NOMO-1 treated with dmso at 0.1 percent for 144 hours (cell line): ENCODE data around the gene IRF2.
A peak's percentile ranks its signal among the peaks of the same experiment; 100 is the strongest.

Source experiments
- DNase-seq: peaks from one replicate; lab custom pipeline; 2025; ENCODE audit not compliant: unreplicated experiment; lab: John Stamatoyannopoulos, UW

Gene IRF2

GRCh38 chr4:184475096-184475461 is 729 bp upstream of the IRF2 start:
- no peak for DNase-seq

DNA sequence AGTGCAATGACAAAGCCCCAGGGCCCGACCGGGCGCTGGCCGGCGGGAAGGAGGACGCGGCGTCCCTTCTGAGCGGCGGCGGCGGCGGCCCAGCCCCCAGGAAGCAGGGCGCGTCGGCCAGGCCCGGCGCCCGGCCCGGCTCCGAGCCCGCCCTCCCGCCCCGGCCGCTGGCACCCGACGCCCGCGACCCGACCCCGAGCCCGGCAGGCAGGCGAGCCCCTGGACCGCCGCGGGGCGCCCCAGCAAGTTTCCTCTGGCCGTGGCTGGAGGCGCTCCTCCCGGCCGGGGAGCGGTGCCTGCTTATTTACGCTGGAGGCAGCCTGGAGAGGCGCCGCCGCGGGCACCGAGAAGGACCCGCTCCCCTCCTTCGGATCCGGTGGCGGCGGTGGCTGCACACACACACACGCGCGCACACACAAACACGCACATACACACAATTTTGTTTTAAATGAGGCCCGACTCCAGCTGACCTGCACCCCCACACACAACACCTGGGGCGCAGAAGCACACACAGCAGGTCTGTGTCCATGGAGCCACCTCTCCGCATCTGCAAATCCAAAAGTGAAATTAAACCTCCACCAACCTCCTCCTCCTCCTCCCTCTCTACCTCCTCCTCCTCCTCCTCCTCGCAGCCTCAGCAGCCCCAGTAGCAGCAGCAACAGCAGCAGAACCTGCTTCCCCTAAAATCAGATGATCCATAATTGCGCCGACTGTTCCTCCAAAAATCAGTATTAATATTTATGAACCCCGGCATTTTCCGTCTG is 669 bp downstream of the IRF2 start:
- DNase-seq = peak; percentile 21

GRCh38 chr4:184472614-184473498 is 1.5 kb downstream of the IRF2 start:
- peak; percentile 56 for DNase-seq

GRCh38 chr4:184471881-184472613 is 2.3 kb downstream of the IRF2 start:
- no peak for DNase-seq

DNA sequence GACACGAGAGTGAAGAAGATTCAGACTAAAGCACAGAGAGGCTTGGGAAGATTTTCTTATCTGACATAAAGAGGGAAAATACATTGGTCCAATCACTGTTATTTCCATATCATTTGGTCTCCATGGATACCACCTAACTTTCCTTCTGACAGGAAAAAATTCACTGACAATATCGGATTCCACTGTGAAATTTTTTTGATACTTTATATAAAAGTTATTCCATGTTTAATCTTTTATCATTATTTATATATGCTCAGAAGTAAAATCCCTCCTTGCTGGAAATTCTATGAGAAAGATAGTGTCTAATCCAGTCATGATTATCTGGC is 3.6 kb downstream of the IRF2 start:
- DNase-seq = no peak

GRCh38 chr4:184466634-184467033 is 7.7 kb downstream of the IRF2 start:
- no peak for DNase-seq

DNA sequence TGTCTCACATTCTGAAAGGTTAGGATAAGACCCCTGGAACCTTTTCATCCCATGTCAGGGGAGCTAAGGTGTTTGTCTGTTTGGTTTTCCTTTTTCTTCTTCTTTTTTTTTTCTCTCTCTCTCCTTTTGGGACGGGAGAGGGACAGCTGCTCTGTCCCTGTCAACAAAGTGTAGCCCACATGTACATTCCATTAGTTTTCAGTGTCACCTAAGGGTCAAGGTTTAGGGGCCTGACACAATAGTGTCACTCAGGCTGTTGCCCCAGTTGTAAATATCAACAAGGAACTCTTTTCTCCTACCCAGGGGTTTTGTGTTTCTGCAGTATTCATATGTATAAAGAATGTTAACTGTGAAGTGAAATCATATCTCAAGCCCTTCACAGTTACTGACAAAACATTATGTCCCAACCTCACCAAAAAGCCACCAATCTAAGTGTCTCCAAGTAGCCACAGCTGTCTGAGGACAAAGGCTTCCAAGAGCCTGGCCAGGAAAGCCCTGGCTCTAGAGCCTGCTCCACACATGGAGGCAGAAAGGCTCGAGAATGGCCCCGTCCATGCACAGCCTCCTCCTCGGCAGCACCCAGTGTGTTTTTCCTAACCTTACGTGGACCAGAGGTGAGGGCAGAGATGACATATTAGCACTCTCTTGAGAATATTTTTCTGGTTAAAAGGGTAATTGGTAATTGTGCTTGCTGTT is 9.4 kb downstream of the IRF2 start:
- no peak for DNase-seq

DNA sequence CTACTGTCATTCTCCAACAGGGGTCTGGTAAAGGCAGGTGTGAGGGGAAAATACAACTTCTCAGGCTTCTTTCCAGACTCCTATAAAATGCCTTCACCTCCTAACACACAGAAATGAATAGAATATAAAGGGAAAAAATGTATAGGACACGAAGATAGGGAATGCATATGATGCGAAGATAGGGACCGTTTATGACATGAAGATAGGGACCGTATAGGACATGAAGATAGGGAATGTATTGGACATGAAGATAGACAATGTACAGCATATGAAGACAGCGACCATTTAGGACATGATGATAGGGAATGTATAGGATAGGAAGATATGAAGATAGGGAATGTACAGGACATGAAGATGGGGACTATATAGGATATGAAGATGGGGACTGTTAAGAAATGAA is 10.5 kb downstream of the IRF2 start:
- DNase-seq = no peak

GRCh38 chr4:184463158-184463557 is 11.2 kb downstream of the IRF2 start:
- no peak for DNase-seq

DNA sequence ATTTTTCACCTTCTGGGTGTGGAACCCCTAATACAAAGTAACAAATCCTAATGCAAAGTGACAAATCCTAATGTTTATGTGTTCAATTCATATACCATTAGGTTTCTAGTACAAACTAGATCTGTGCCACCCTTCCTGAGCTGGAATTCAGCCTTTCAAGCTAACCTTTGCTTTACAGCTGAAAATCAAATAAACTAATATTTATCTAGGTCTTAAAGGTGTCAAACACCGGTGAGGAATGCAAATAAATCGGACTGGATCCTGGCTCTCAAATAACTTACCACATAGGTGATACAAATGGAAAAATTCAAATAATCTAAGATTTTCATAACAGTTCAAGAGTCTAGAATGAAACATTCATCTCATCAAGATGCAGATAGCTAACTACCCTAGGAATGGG is 11.6 kb downstream of the IRF2 start:
- no peak for DNase-seq

DNA sequence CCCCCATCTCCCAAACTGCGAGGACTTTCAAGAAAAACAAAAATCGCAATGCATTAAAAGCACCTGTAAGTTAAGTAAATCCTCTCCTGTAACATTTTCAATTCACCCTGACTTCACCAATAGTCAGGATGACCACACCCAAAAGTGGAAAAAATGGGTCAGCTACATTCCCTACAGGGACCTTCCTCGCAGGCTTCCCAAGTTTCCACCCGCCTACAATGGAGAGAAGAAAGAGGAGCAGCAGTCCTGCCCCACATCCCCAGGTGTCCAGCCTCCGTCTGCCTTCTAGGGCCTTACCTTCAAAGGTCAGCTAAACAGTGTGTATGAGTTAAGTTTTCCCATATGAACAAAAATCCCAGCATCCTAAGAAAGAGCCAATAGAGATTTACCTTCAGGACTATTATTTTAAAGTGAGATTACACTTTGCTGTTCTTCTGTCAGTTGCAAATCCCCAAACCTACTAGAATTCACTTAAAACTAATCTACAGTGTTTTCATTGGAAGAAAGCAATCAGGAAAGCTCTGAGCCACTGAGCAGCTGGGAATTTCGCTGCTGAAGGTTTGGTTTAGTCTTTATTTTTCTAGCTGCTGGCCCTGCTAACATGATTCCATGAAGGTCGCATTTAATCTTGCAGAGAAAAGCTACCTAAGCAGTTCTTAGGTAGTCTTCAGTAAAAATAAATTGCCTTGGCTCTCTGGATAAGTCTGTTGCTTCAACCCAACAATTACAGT is 12.5 kb downstream of the IRF2 start:
- DNase-seq = no peak

DNA sequence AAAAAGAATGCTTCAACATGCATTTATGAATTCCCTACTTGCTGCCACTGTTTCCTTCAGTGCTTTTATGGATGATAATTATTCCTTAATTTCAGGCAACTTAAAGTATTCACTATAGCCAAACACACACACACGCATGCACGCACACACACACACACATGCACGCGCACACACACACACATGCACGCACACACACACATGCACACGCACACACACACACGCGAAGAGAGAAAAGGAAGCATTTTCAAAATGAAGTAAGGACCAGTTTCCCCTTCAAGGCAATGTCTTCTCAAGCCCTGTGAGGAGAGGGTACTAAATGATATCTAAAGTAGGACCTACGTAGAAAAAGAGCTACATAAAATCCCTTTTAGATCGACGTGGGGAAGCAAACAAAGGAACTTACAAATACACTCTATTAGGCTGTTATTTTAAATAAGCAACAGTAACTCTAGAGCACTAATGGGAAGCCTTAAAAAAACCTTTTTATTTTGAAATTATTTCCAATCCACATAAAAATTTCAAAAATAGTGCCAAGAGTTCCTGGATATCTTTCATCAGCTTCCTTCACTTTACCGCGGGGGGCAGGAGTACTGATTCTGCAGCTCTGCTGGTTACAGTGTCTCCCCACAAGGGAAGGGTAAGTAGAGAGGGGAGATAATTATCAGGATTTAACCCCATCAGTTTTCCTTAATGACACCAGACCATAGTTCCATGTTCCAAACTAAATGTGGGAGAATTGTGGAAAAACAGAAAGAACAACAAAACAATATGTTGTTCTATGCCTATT is 13.7 kb downstream of the IRF2 start:
- no peak for DNase-seq

DNA sequence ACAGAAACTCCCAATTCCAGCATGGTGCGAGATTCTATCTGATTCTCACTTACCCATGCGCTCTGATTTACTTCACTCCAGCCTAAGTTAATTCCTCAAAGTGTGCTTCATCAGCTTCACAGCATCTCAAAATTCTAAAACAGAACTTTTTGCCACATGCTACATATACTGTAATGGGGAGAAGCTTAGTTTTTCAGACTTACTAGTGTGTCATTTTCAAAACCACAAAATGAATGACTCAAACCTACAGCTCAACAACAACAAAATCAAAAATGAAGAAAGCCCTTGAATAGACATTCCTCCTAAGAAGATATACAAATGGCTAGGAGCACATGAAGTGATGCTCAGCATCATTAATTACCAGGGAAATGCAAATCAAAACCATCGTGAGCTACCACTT is 14.9 kb downstream of the IRF2 start:
- no peak for DNase-seq

- no peak for DNase-seq
Observed at GRCh38 chr4:184457535-184458249, 16.7 kb downstream of the IRF2 start.

DNA sequence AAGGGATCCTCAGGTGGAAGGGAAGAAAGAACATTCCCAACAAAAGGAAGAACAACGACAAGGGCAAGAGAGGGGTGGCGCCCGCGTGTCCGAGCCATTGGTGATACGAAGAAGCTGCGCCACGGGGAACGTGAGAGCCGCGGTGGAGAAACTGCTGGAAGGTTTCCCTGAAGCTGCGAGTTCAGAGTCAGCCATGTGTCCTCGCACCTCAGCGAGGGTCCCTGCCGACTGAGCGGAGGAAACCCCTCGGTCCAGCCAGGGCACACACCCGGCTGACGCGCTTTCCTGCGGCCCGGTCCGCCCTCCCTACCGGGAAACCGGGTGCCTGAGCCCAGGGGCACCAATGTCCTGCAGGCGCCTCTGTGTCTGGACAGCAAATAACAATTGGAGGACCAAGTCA is 18.0 kb downstream of the IRF2 start:
- DNase-seq = no peak

DNA sequence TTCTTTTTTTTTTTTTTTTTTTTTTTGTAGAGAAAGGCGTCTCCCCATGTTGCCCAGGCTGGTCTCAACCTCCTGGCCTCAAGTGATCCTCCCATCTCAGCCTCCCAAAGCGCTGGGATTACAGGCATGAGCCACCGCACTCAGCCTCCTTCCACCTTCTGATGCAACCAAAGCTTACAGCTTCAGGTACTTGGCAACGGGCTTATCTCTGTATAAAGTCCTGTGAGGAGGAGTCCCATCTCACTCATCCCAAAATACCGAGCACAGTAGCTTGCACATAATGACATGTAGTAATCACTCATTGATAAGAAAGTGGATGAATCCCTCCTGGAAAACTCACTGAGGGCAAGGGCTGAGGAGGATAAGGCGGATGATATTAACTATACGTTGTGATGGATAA is 19.1 kb downstream of the IRF2 start:
- DNase-seq = no peak

DNA sequence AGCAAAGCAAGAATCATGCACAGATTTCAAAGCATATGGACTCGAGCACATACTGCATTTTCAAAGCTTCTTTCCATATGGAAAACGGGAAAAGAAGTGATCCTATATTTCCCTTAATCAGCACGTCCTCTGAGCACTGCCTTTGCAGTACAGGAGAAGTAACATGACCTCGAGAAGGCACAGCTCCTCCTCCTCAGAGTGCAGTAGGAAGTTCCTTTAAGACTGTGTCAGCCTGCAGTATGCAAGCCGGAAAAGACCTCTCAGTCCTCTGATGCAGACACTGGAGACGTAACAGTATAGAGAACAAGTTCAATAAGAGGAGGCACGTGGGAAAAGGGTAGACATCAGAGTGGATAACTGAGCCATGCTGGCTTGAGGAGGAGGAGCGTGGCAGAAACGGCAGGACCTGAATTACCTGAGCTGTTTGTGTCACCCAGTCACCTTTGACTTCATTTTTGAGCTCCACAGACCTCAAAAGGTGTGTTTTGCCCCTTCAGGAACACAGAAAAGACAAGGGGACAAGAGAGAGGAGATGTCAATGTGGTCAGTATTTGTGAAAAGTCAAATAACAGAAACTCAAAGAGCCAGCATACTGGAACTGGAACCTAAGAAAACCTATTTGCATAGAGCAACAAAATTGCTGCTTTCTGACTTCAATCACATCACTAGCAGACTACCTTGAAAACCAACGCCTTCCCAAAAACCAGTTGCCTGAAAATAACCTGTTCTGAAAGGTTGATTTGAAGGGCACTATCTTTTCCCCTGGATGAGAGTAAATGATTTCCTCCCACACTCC is 20.8 kb downstream of the IRF2 start:
- peak; percentile 38 for DNase-seq

- DNase-seq = no peak
Observed at GRCh38 chr4:184452740-184453139, 21.6 kb downstream of the IRF2 start.
